CD14-positive monocyte (primary cell): ENCODE results near the gene TARBP1. TPM values are rescaled to one million over a fixed set of nuclear protein-coding genes. Genes with fewer than 3 reads are reported as not detected.

ENCODE experiments used
- DNase-seq, 3 donors: peaks; one replicate each; pipeline ENCODE4 v3.0.0-alpha.2; 2011 to 2022
- H2AFZ ChIP-seq: 2 replicates; pipeline ENCODE4 v1.6.0; 2012; ENCODE audit warnings: mild to moderate bottlenecking, low read depth, low read length, inconsistent platforms; ENCODE audit not compliant: insufficient read depth, poor library complexity, severe bottlenecking
- H3K27ac ChIP-seq, 2 donors: 1 replicate in 1 of 2; 2 replicates in 1 of 2; pipeline ENCODE4 v1.5.1; 2012 to 2013; ENCODE audit warnings: low read length in 2 of 2, control low read depth in 1 of 2, inconsistent platforms in 1 of 2, low read depth in 1 of 2, mild to moderate bottlenecking in 1 of 2
- H3K27me3 ChIP-seq, 2 donors: one replicate each; pipeline versions ENCODE4 v1.6.0 to v1.6.1; 2011 to 2013; ENCODE audit warnings: low read length in 2 of 2; ENCODE audit not compliant: control insufficient read depth in 2 of 2, insufficient read depth in 2 of 2
- H3K36me3 ChIP-seq, 2 donors: replicated peaks in 1 of 2; 1 replicate in 1 of 2; 2 replicates in 1 of 2; pipeline versions ENCODE4 v1.5.1 to v1.6.1; 2012 to 2013; ENCODE audit warnings: low read length in 2 of 2, control low read depth in 1 of 2, inconsistent platforms in 1 of 2, mild to moderate bottlenecking in 1 of 2; ENCODE audit not compliant: insufficient read depth in 2 of 2, control insufficient read depth in 1 of 2
- H3K4me1 ChIP-seq, 2 donors: 1 replicate in 1 of 2; 2 replicates in 1 of 2; pipeline versions ENCODE4 v1.5.1 to v1.6.1; 2012 to 2013; ENCODE audit warnings: low read length in 2 of 2, control low read depth in 1 of 2, inconsistent platforms in 1 of 2, mild to moderate bottlenecking in 1 of 2, moderate library complexity in 1 of 2; ENCODE audit not compliant: insufficient read depth in 2 of 2, control insufficient read depth in 1 of 2
- H3K4me2 ChIP-seq: replicated peaks from 2 replicates; pipeline ENCODE3; 2012; ENCODE audit warnings: low read length, moderate library complexity, mild to moderate bottlenecking; ENCODE audit not compliant: poor library complexity, severe bottlenecking; ENCODE audit errors: extremely low read depth
- H3K4me3 ChIP-seq, 3 experiments: fragments of 200-600 bp in 1 of 3; sonication (generic) in 1 of 3; replicated peaks in 1 of 3; 1 replicate in 2 of 3; 2 replicates in 1 of 3; pipeline ENCODE4 v1.5.1; 2011 to 2013; ENCODE audit warnings: low read length in 3 of 3, mild to moderate bottlenecking in 3 of 3, control low read depth in 2 of 3, low read depth in 2 of 3, inconsistent platforms in 1 of 3, moderate library complexity in 1 of 3
- H3K79me2 ChIP-seq: 2 replicates; pipeline ENCODE4 v1.6.0; 2012; ENCODE audit warnings: mild to moderate bottlenecking, control low read depth, inconsistent platforms, low read length, moderate library complexity; ENCODE audit not compliant: insufficient read depth
- H3K9ac ChIP-seq: 2 replicates; pipeline ENCODE4 v1.6.0; 2017; ENCODE audit warnings: low read length, mild to moderate bottlenecking; ENCODE audit not compliant: insufficient read depth, poor library complexity, severe bottlenecking
- H3K9me3 ChIP-seq, 2 donors: replicated peaks in 1 of 2; 1 replicate in 1 of 2; 2 replicates in 1 of 2; pipeline versions ENCODE4 v1.5.1 to v1.6.1; 2012 to 2013; ENCODE audit warnings: low read length in 2 of 2, control low read depth in 1 of 2; ENCODE audit not compliant: control insufficient read depth in 1 of 2, insufficient read depth in 1 of 2
- H4K20me1 ChIP-seq: 2 replicates; pipeline ENCODE4 v1.6.0; 2012; ENCODE audit warnings: mild to moderate bottlenecking, low read length, control low read depth, moderate library complexity; ENCODE audit not compliant: insufficient read depth
- H3K27ac Mint-ChIP-seq, 7 donors: one replicate each; pipeline ENCODE4 v1.8.0; 2020; ENCODE audit warnings: mild to moderate bottlenecking in 7 of 7, mixed read lengths in 7 of 7, moderate library complexity in 6 of 7, inconsistent platforms in 2 of 7
- H3K27me3 Mint-ChIP-seq, 3 donors: one replicate each; pipeline ENCODE4 v1.8.0; 2021 to 2022; ENCODE audit warnings: low read depth in 3 of 3, mild to moderate bottlenecking in 3 of 3, mixed read lengths in 3 of 3, moderate library complexity in 3 of 3, inconsistent platforms in 1 of 3
- H3K36me3 Mint-ChIP-seq, 2 donors: one replicate each; pipeline ENCODE4 v1.8.0; 2020; ENCODE audit warnings: mixed read lengths in 2 of 2, inconsistent platforms in 1 of 2, mild to moderate bottlenecking in 1 of 2
- H3K4me1 Mint-ChIP-seq: one replicate; pipeline ENCODE4 v1.8.0; 2020; ENCODE audit warnings: mild to moderate bottlenecking, mixed read lengths
- H3K4me3 Mint-ChIP-seq, 2 donors: one replicate each; pipeline ENCODE4 v1.8.0; 2020; ENCODE audit warnings: mild to moderate bottlenecking in 2 of 2, mixed read lengths in 2 of 2, moderate library complexity in 1 of 2
- H3K9me3 Mint-ChIP-seq, 7 donors: one replicate each; pipeline ENCODE4 v1.8.0; 2020 to 2022; ENCODE audit warnings: mixed read lengths in 7 of 7, mild to moderate bottlenecking in 6 of 7, moderate library complexity in 6 of 7, inconsistent platforms in 2 of 7
- CTCF ChIP-seq: fragments of 200-600 bp; IDR thresholded peaks from one replicate; pipeline ENCODE4 v1.8.0; 2022; ENCODE audit warnings: antibody characterized with exemption, mild to moderate bottlenecking
- WGBS: methylation state at CpG from one replicate; pipeline ENCODE4 v1.1.5; 2013; ENCODE audit warnings: missing lambda C conversion rate; ENCODE audit not compliant: insufficient coverage; 5-methylcytosine and 5-hydroxymethylcytosine counted together
- intact Hi-C, 2 donors: fragments of 100-400 bp; cut with micrococcal nuclease; formaldehyde crosslinking; loops; one replicate each; pipeline versions ENCODE4 v1.15.0 to v1.15.1; 2023
- polyA plus RNA-seq, 3 donors: library from polyadenylated mRNA; depleted of rRNA in 1 of 3; unstranded in 2 of 3; stranded (reverse) in 1 of 3; fragments of 300-500 nt in 2 of 3; fragments of >200 nt in 1 of 3; fragmentation: Illumina TruSeq in 2 of 3; gene quantifications; 1 replicate in 2 of 3; 2 replicates in 1 of 3; pipeline ENCODE4 v1.2.3, GENCODE V29; 2012 to 2021

Gene TARBP1
- polyA plus RNA-seq, 3 donors, result 1.4 to 30.9 (median 3.2) TPM

GRCh38 chr1:234477386-234478151 lies 1.4 kb downstream of the TARBP1 start:
- 0% methylated on average over 6 of the region's 15 CpGs for WGBS
- Histone ChIP-seq H3K9ac (peak overlapping the region; percentile 58), H3K27ac (peak overlapping the region; percentile 46 to 58), H3K4me1 (peaks cover 38 to 46% of the 10 kb centered on the region in 2 donors), H3K4me2 (peak overlapping the region; percentile 95), H3K36me3 (no peaks in the 10 kb centered on the region), H3K27me3 (no peaks in the 10 kb centered on the region), H3K9me3 (no peaks in the 10 kb centered on the region), H4K20me1 (no peaks in the 10 kb centered on the region), H3K4me3 (peak overlapping the region; percentile 65 to 84 (median 80)), H3K79me2 (peaks cover 39% of the 10 kb centered on the region), H2AFZ (peak overlapping the region; percentile 90)
- DNase-seq, result no peak
- H3K4me3 Mint-ChIP-seq, result peak overlapping the region; percentile 85 to 91
- intact Hi-C loops, result loop anchor here in 1 of 2 donors (10.0 kb wide), 1 partner anchor 153 kb away; no protein-coding TSS in a partner anchor
- peaks cover 0 to 3% of the 10 kb centered on the region in 2 donors for H3K36me3 Mint-ChIP-seq
- no peak for TF ChIP-seq CTCF
- H3K27ac Mint-ChIP-seq, result peak overlapping the region; percentile 52 to 87 (median 62)
- H3K9me3 Mint-ChIP-seq, result peaks cover 0 to 2% (median 0%) of the 10 kb centered on the region in 7 donors
- H3K27me3 Mint-ChIP-seq, result peaks cover 0 to 6% (median 3%) of the 10 kb centered on the region in 3 donors
- H3K4me1 Mint-ChIP-seq, result peaks cover 46% of the 10 kb centered on the region

GRCh38 chr1:234476172-234476571 lies 2.8 kb downstream of the TARBP1 start:
- DNase-seq, result peak; percentile 10 to 53 (median 46)
- peak overlapping the region; percentile 25 to 78 for H3K4me3 Mint-ChIP-seq
- H3K4me2 ChIP-seq, result no peak overlapping the region
- TF ChIP-seq CTCF, result no peak
- H2AFZ ChIP-seq, result no peak overlapping the region
- no peaks in the 10 kb centered on the region for H4K20me1 ChIP-seq
- H3K27ac Mint-ChIP-seq, result peak overlapping the region in 1 of 7 donors; percentile 30
- intact Hi-C loops, result loop anchor here in 1 of 2 donors (10.0 kb wide), 1 partner anchor 151 kb away; no protein-coding TSS in a partner anchor
- peaks cover 39% of the 10 kb centered on the region for H3K79me2 ChIP-seq
- H3K27me3 ChIP-seq, result no peaks in the 10 kb centered on the region
- no peak overlapping the region for H3K27ac ChIP-seq
- H3K9me3 ChIP-seq, result no peaks in the 10 kb centered on the region
- no peaks in the 10 kb centered on the region for H3K36me3 ChIP-seq
- peaks cover 0 to 2% (median 0%) of the 10 kb centered on the region in 7 donors for H3K9me3 Mint-ChIP-seq
- no peak overlapping the region for H3K9ac ChIP-seq
- peaks cover 0 to 4% (median 2%) of the 10 kb centered on the region in 3 donors for H3K27me3 Mint-ChIP-seq
- H3K36me3 Mint-ChIP-seq, result peaks cover 0 to 3% of the 10 kb centered on the region in 2 donors
- 0% methylated on average over 2 of the region's 5 CpGs for WGBS
- peaks cover 38 to 46% of the 10 kb centered on the region in 2 donors for H3K4me1 ChIP-seq
- H3K4me3 ChIP-seq, result no peak overlapping the region
- H3K4me1 Mint-ChIP-seq, result peaks cover 46% of the 10 kb centered on the region
